Dermis microvascular lymphatic vessel endothelial cell (primary cell): ENCODE results near the gene SPAG16. TPM values are rescaled to one million over a fixed set of nuclear protein-coding genes. Genes with fewer than 3 reads are reported as not detected.
"Not testable (repeated sequence)": the region's sequence is repeated elsewhere in the genome, so short reads cannot be mapped to it uniquely, and the experiment has no call there.

Experiments used
- DNase-seq, 2 donors: peaks; one replicate each; pipeline versions ENCODE4 v3.0.0 to v3.0.0-alpha.2; 2010; ENCODE audit warnings: low read depth in 2 of 2
- total RNA-seq: library from RNA; depleted of rRNA; stranded (reverse); fragments of >200 nt; gene quantifications from 2 replicates; pipeline ENCODE4 v1.2.1, GENCODE V29; 2014

The SPAG16 gene
- total RNA-seq, 1 donor from 2014 or later = 11.0 TPM

DNA sequence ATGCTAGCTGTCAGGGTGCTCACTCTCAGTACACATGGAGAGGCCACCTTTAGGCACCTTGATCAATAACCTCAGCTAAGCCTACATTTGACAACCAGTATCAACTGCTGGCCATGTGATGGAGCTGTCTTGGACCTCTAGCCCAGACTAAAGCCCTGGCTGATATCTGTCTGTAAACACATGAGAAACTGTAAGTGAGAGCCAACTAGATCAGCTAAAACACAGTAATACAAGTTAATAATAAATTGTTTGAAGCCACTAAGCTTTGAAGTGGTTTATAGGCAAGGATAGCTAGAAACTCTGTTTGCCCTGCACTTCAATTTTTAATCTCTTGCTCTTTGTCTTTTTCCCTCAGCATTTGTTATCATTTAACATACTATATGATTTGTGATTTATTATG, 407.1 kb downstream of the SPAG16 start:
- no peak for DNase-seq

- no peak for DNase-seq
Measured at GRCh38 chr2:213696442-213696841, 412.2 kb downstream of the SPAG16 start.

- not testable (repeated sequence) for DNase-seq
Measured at GRCh38 chr2:213701365-213701764, 417.1 kb downstream of the SPAG16 start.

DNA sequence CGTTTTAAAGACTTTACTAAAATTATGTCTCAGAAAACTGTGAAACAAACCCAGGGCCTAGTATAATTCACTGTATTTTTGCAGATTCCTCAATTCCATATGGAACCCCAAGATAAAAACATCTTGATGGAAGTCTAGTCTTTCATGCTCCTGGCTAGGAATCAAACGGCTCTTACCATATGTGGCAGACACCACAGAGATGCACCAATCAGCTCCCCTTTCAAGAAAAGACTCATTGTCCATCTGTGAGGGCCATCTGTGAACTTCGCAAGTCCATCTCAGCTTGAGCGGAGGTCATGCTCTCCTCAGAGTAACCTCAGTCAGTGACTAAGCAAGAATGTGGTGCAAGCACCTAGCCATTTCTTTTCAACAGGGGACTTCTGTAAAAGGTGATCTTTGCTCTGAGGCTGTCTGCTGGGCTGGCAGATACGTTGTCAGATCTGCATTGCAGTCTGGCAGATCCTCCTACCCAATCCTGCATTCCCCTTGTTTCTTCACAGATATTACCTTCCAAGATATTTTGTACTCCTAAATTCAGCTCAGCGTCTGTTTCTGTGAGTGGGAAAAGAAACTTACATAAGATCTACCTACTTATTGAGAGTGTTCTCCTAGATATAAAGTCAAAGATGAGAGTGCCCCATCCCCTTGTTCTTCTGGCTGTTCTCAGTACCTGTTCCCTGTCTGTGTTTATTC, 419.3 kb downstream of the SPAG16 start:
- DNase-seq = no peak

GRCh38 chr2:213710164-213710563, 425.9 kb downstream of the SPAG16 start:
- no peak for DNase-seq

DNA sequence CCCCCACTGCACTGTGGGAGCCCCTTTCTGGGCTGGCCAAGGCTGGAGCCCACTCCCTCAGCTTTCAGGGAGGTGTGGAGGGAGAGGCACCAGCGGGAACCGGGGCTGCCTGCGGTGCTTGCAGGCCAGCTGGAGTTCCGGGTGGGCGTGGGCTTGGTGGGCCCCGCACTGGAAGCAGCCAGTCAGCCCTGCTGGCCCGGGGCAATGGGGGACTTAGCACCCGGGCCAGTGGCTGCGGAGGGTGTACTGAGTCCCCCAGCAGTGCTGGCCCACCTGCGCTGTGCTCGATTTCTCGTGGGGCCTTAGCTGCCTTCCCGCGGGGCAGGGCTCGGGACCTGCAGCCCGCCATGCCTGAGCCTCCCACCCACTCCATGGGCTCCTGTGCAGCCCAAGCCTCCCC, 434.1 kb downstream of the SPAG16 start:
- not testable (repeated sequence) for DNase-seq

GRCh38 chr2:213722565-213722964, 438.3 kb downstream of the SPAG16 start:
- no peak for DNase-seq

DNA sequence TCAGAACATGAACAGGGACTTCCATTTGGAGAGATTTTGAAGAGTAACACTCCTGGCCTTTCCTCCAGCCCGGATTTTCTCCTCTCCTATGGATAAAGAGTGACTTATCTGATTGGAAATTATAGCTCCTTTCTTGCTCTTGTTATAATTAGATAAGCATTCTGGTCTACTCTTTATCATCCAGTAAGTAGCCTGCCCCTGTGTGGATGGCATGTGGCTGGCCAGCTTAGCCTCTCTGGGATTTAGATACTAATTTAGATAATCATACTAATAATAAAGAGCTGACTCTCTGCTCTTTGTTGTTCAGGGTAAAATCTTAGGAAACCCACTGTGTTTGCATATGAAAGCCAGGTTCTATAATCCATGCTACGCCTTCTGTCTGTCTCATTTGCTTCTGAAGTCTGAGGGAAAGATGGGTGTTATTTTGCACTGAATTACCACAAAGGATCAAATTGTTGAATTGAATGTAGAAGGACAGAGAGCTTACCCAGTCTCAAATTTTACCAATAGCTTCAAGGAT, 438.8 kb downstream of the SPAG16 start:
- DNase-seq = no peak

DNA sequence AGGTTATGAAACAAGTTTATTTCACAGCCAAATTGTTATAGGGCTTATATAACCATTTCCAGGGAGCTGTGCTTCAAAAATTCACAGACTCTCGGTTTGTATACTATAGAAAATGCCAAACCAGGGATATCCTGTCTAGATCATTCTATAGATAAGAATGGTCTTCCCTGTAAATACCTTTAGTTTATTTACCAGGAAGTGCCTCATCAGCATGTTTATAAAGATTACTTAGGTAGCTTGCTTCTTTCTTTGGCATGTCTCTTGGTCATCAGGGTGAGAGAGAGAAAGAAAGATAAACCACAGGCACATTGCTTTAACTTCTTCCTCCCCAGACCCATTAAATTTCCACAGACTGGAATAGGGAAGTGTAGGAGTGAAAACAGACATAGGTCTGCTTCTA, 439.4 kb downstream of the SPAG16 start:
- no peak for DNase-seq

DNA sequence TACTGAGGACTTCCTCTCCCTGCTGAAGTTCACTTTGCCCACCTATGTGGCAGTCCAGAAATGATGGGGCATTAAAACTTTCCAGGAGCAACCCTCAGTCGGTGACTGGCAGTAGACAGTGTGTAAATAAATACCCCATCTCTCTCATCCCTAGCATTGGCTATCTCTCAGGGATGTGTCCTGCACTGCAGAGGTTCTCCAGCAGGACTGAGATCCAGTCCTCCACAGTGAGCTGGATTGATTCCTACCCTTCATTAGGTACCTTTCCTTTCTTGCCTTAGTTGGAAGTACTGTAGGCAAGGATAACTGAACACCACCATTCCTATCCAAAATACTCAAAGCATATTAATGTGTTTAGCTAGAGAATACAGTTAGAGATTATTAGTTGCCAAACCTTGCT, 441.8 kb downstream of the SPAG16 start:
- no peak for DNase-seq

GRCh38 chr2:213733893-213734292, 449.6 kb downstream of the SPAG16 start:
- DNase-seq = no peak

DNA sequence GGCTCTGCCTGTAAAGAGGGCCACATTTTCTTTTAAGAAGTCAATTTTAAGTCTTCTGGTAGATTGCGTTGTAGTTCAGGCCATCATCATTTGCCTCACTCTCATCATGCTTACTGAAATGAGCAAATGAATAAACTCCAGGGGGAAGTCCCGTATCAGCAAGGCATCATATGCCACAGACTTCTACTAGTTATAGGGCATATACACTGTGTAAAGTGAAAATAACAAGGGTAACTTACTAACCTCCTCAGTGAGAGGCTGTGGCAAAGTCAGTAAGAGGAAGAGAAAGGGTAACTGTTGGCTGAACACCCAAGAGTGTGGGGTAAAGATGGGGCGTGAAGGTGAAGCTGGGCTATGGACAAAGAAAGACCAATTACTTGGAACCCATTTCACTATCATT, 456.2 kb downstream of the SPAG16 start:
- DNase-seq = no peak

- no peak for DNase-seq
Measured at GRCh38 chr2:213751446-213751845, 467.2 kb downstream of the SPAG16 start.

GRCh38 chr2:213752575-213752974, 468.3 kb downstream of the SPAG16 start:
- DNase-seq = no peak

DNA sequence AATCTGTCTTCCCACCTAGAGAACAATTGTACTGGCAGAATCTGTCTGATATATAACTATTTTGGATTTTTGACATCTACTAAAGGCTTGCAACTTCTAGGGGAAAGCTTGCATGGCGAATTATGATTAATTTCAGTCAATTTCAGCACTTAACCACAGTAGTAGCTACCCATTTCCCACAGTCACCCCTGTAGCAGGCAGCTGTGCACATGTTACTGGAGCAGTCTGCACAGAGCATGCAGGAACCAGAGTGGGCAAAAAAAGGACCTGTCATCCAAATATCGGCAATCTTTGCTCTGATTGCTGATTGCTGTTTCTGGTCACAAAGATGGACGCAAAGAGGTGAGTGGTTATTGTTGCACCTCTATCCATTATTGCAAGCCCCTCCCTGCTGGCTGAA, 473.3 kb downstream of the SPAG16 start:
- no peak for DNase-seq

DNA sequence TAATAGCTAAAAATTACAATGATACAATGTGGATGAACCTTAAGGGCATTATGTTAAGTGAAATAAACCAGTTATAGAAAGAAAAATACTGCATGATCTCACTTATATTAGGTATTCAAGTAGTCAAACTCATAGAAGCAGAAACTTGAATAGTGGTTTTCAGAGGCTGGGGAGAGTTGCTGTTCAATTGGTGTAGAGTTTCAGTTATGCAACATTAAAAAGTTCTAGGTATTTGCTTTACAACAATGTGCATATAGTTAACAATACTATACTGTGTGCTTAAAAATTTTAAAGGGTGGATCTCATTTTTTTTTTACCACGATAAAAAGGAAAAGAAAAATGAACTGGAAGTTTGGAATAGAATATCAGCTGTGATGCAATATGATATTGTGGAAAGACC, 479.1 kb downstream of the SPAG16 start:
- no peak for DNase-seq

GRCh38 chr2:213763963-213764362, 479.7 kb downstream of the SPAG16 start:
- no peak for DNase-seq

GRCh38 chr2:213764849-213765248, 480.6 kb downstream of the SPAG16 start:
- no peak for DNase-seq

DNA sequence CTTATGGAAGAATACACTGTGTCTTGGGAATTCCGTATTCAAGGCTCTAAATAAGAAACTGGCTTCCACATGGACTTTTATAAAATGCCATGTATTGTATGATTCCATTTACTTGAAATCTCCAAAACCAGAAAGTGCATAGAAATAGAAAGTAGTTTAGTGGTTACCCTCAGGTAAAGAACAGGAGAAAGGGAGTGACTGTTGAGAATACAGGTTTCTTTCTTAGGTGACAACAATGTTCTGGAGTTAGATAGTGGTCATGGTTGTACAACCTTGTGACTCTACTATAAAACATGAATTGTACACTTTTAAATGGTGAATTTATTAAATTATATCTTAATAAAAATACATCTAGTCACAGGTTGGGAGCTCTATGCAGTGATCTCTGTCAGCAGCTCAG, 481.8 kb downstream of the SPAG16 start:
- no peak for DNase-seq

GRCh38 chr2:213766465-213766901, 482.2 kb downstream of the SPAG16 start:
- DNase-seq = no peak

DNA sequence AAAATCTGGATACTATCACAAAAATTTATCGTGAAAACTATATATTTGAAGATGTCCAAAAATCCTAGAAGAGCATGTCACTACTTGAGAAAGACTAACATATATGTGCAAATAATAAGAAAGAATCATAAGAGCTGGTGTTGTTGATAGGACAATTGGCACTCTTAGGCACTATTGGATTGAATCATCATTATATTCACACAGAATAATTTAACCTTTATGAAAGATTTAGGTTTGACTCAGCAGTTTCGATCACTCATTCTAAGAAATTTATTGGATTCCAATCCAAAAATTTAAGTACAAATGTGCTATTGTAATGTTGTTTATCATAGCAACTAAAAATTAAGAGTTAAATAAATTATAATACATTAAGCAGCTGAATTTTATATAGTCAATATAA, 503.6 kb downstream of the SPAG16 start:
- DNase-seq = no peak

- DNase-seq = no peak
Measured at GRCh38 chr2:213789940-213790339, 505.7 kb downstream of the SPAG16 start.

DNA sequence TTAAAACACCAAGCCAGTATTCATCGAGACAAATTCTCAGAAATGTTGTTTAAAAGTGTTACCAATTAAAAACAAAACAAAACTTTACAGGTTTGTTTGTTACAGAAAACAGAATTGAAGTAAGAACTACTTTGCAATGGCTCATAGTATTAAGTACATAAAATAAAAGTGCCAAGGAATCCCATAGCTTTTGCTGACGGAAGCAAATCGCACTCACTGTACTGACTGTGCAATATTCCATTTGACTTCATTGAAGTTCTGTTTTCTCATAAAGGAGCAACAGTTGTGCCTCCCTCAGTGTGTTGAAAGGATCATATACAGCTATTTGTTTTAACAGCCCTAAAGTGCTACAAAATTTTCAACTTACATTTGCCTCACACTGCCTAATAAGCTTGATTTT, 507.8 kb downstream of the SPAG16 start:
- no peak for DNase-seq
